GM20000 (cell line): ENCODE data around the gene LRP2.
"Not testable (repeated sequence)": the region's sequence is repeated elsewhere in the genome, so short reads cannot be mapped to it uniquely, and the experiment has no call there.

ENCODE experiments used
- DNase-seq: peaks from one replicate; pipeline ENCODE4 v3.0.0; 2012; ENCODE audit warnings: low spot score
- TF ChIP-seq, protein P1 (sequence below): IDR thresholded peaks from 2 replicates; pipeline ENCODE4 v1.5.1; 2012; ENCODE audit warnings: mild to moderate bottlenecking, control low read depth; ENCODE audit errors: extremely low read depth, missing control alignments

The LRP2 gene

DNA sequence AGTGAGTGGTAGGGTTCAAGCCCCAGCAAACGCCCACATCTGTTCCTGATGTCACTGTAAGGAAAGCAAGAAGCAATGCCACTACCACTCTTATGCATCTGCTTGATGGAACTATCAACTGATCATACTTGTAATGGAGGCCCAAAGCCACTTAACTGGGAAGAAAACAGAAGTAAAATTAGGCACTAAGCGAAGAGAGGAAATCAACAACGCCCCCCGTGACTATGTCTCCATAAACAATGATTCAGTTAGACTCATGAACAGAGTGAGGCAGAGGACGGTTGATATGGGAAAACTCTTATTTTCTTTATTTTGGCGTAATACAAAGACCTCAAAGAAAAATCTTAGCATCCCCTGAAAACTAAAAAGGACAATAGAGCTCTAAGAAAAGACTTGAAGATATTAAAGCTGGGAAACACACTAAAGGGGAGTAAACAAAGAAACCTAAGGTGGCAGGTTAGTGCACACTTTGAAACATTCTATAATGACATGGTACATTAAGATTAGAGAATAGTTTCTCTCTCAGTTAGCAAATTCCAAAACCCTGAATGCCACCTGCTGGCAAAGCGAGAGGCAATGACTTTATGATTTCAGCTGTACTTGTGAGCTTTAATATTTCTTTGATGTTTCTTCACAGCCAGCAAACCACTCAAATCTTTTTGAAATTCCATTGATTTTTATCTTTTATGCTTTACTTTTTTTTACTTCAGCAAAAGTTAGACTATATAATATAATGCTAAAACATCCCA is 86.5 kb downstream of the LRP2 start:
- DNase-seq = no peak

DNA sequence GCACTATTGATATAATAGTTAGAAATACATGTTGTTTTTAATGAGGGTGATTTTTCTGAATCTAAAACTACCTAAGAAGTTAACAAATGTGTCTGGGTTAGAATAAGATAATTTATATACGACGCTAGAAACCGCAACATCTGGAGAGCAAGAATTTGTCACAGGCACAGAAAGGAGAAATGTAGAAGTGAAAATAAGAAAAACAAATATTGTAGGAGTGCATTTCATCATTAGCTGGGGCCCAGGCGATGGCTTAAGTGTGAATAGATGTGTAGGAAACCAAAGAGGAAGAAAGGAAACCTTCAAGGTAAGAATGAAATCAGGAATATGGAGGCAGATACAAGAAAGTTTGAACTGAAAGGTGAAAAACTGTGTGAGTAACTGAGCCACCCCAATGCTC is 90.3 kb downstream of the LRP2 start:
- TF ChIP-seq, protein P1, sequence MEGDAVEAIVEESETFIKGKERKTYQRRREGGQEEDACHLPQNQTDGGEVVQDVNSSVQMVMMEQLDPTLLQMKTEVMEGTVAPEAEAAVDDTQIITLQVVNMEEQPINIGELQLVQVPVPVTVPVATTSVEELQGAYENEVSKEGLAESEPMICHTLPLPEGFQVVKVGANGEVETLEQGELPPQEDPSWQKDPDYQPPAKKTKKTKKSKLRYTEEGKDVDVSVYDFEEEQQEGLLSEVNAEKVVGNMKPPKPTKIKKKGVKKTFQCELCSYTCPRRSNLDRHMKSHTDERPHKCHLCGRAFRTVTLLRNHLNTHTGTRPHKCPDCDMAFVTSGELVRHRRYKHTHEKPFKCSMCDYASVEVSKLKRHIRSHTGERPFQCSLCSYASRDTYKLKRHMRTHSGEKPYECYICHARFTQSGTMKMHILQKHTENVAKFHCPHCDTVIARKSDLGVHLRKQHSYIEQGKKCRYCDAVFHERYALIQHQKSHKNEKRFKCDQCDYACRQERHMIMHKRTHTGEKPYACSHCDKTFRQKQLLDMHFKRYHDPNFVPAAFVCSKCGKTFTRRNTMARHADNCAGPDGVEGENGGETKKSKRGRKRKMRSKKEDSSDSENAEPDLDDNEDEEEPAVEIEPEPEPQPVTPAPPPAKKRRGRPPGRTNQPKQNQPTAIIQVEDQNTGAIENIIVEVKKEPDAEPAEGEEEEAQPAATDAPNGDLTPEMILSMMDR = no peak
- DNase-seq = no peak

More for the DNA sequence above, 86.5 kb downstream of the LRP2 start:
- TF ChIP-seq, protein P1 = no peak

DNA sequence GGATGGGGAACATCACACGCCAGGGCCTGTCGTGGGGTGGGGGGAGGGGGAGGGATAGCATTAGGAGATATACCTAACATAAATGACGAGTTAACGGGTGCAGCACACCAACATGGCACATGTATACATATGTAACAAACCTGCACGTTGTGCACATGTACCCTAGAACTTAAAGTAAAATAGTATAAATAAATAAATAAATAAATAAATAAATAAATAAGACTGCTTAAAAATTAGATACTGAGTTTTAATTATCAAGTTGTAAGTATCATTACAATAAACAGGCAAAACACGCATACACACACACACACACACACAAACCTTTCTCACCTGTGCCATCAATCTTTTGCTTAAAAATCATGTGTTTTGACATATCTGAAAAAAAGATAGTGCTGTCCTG is 91.8 kb downstream of the LRP2 start:
- not testable (repeated sequence) for DNase-seq

DNA sequence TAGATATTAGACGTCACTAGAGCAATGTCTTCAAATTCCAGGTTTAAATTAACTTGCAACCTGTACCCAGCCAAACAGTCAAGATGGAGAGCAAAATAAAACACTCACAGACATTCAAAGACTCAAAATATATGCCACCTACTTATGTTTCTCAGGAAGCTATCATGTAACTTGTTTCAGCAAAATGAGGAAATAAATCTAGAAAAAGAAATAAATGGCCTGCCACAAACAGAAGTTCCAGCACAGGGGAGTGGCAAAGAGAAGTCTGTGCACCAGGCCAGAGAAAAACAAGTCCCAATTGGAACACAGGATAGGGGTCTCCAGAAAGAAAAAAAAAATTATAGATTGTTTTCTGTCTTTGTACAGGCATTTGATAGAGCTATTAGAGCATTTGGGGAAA is 96.7 kb downstream of the LRP2 start:
- no peak for DNase-seq
- TF ChIP-seq, protein P1 = no peak

DNA sequence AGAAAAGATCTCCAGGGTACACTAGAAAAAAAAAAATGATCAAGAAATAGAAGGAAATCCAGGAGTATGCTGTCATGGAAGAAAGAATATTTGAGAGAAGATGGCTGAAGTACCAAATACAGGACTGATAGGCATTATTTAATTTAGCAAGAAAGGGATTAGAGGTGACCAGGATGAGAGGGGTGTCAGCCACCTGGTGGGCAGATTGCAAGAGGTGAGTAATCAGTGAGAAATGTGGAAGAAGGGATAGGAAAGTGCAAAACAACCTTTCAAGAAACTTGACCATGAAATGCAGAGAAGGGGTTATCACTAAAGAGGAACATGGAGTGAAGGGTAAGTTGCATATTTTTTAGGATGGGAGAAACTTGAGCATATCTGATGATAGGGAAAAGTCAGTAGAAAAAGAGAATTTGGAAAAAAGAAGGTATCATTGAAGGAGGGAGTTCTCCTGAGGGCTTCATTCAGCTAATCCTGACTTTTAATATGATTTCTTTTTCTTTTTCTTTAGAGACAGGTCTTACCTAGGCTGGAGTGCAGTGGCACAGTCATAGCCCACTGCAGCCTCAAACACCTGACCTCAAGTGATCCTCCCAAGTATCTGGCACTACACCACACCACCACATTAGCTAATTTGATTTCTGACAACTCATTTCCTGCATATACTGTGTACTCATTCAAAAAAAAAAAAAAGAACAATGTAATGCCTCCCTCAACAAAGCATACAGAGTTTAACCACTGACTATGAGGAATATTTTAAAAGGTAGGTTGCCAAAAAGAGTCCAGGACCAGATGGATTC is 101.3 kb downstream of the LRP2 start:
- DNase-seq = no peak
- TF ChIP-seq, protein P1 = no peak

DNA sequence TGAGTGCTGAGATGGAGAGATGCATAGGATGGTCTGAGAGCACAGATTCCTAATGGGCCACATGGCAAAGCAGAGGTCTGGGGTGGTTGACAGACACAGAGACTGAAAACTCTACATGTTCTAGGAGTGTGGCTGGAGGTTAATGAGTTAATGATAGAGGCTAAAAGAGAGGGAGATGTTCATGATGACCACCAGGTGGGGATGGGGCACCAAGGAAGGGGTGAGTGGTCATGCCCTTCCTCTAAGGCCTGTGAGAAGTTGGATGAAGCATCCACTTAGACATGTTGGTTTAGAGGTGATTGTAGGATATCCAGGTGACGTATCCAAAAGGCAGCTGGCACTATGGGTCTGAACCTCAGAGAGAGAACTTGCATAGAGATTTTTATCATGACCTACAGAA is 102.1 kb downstream of the LRP2 start:
- TF ChIP-seq, protein P1 = no peak
- no peak for DNase-seq

DNA sequence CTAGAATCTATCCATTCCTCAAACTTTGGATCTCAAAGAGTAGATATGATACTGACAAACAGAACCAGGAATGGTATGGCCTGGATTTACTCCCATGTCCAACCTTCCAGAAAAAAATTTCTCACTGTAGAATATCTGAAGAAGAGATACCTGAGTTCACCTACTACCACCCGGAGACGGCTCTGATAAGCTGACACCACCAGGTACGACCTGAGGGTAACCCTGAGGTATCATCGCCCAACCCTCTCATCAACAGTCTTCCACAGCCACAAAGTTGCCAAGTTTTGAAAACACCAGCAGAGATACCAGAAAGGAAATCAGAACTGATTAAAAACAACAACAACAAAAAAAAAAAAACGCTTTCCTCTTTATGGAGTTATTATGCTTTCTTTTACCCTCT is 102.9 kb downstream of the LRP2 start:
- no peak for DNase-seq
- TF ChIP-seq, protein P1 = no peak
